Pancreas (tissue), 10 donors: ENCODE measurements around the gene HS3ST1. TPM values are rescaled to one million over a fixed set of nuclear protein-coding genes. Genes with fewer than 3 reads are reported as not detected.
A peak's percentile ranks its signal among the peaks of the same experiment; 100 is the strongest.

Experiments
- ATAC-seq, 4 donors: fragments of 200-7000 bp; cut with Tn5 transposase; one replicate each; pipeline versions ENCODE4 v1.8.0 to v1.9.1; 2020; ENCODE audit warnings: mild to moderate bottlenecking in 4 of 4, moderate library complexity in 4 of 4
- DNase-seq, 6 donors: peaks; one replicate each; pipeline ENCODE4 v3.0.0-alpha.2; 2020
- FAIRE-seq: peaks from 2 replicates; lab custom pipeline; 2012; peaks lifted over from hg19 to GRCh38; lab: Jason Lieb, UNC
- H3K27ac ChIP-seq, 4 donors: fragments of 200-600 bp; sonication (generic); 1 replicate in 3 of 4; 2 replicates in 1 of 4; pipeline versions ENCODE4 v1.5.0 to v1.8.0; 2020
- H3K27me3 ChIP-seq, 4 donors: fragments of 200-600 bp; one replicate each; pipeline ENCODE4 v1.8.0; 2021
- H3K36me3 ChIP-seq, 3 donors: fragments of 200-600 bp; sonication (generic) in 1 of 3; one replicate each; pipeline versions ENCODE4 v1.5.0 to v1.8.0; 2020 to 2021
- H3K4me1 ChIP-seq, 3 donors: fragments of 200-600 bp; one replicate each; pipeline ENCODE4 v1.8.0; 2021
- H3K4me3 ChIP-seq, 4 donors: fragments of 200-600 bp; sonication (generic) in 2 of 4; one replicate each; pipeline versions ENCODE4 v1.5.0 to v1.8.0; 2020 to 2021
- H3K9me3 ChIP-seq, 4 donors: fragments of 200-600 bp; one replicate each; pipeline ENCODE4 v1.8.0; 2021
- WGBS, 2 donors: extraction: QIAGEN DNeasy Blood & Tissue Kit; methylation state at CpG; one replicate each; pipeline ENCODE4 v1.1.7; 2013; 5-methylcytosine and 5-hydroxymethylcytosine counted together
- intact Hi-C, 3 donors: fragments of 100-400 bp; cut with DNase I; formaldehyde crosslinking; loops; one replicate each; pipeline versions ENCODE4 v1.11.1 to v1.14.2; 2022
- polyA plus RNA-seq, 2 donors: library from polyadenylated mRNA; stranded (reverse); fragments of 200-250 nt; gene quantifications; one replicate each; pipeline ENCODE4 v1.2.3, GENCODE V29; 2013
- total RNA-seq, 6 donors: library from RNA; stranded (reverse); fragmentation: NEBNext Ultra II Directional in 4 of 6; extraction: Animal tissue kit (Norgen Biotek cat#: 25700) in 4 of 6; gene quantifications; one replicate each; pipeline versions ENCODE4 v1.2.1 to v1.2.4, GENCODE V29; 2021 to 2023
- TF ChIP-seq, protein P1 (sequence below), 4 donors: fragments of 200-600 bp; sonication (generic) in 3 of 4; IDR thresholded peaks; one replicate each; pipeline versions ENCODE4 v1.5.0 to v1.8.0; 2021; ENCODE audit warnings: antibody characterized with exemption in 4 of 4
- donor health status: healthy with polysubstance abuse.
- donor health status: DM: no; HTN: no; CAD: no; lungs with moderate emphysema.
- donor health status: DM: no; HTN: no; CAD: no.
- donor health status: control.
- donor health status: control.
- donor health status: Bipolar disorder and iron deficiency.
- donor health status: DM: yes; HTN: yes; CAD: no.
- donor health status: DM: no; HTN: no; CAD: no.
- donor health status: DM: no; HTN: no; CAD: no.
- donor health status: DM: yes; HTN: yes; CAD: no.

Gene HS3ST1
- 1 to 10 TPM in 1 of 6 donors, under 1 TPM in 5; 0.16 to 2.1 (median 0.51) TPM for total RNA-seq
- polyA plus RNA-seq = under 1 TPM; 0.19 to 0.52 TPM

DNA sequence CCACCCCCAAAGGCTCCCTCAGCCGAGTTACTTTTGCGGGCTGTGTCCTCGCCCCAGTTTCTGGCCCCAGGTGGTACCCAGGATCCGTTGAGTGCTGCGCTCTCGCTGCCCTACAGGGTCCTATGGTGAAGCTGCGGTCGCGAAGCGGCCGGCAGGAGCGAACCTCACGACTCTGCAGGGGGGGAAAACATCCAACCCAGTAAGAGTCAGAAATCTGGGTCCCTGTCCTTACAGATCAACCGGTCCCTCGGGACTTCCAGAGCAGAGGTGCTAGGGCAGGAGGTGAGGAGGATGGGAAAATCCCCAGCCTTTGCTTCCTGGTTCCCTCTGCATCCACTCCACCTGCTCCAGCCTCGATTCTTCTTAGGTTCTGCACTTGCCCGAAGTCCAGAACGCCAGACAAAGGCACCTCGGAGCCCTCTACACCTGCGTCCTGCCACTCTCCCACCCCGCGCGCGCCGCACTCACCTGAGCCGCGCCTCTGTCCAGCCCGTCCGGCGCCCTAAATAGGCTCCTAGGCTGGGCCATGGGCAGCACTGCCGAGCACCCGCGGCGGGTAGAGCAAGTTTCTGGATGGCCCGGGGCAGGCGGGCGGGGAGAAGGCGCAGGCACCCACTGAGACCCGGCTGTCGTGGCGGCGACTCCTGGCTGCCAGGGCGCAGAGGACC lies at the start of gene HS3ST1:
TSS of gene HS3ST1 (minus strand) at position 664 of the 668 bp plus-strand sequence. CDS start 28,889 bp downstream, outside the sequence.
- H3K4me3 ChIP-seq = peak within 1 kb of the TSS; percentile 21 to 63 (median 50)
- H3K4me1 ChIP-seq = no peaks in the 10 kb centered on the region
- 1 to 2% methylated on average over 37 to 43 of the region's 43 CpGs for WGBS, 2 donors
- peak within 1 kb of the TSS in 3 of 4 donors; percentile 26 to 65 (median 55) for H3K27ac ChIP-seq
- TF ChIP-seq, protein P1, sequence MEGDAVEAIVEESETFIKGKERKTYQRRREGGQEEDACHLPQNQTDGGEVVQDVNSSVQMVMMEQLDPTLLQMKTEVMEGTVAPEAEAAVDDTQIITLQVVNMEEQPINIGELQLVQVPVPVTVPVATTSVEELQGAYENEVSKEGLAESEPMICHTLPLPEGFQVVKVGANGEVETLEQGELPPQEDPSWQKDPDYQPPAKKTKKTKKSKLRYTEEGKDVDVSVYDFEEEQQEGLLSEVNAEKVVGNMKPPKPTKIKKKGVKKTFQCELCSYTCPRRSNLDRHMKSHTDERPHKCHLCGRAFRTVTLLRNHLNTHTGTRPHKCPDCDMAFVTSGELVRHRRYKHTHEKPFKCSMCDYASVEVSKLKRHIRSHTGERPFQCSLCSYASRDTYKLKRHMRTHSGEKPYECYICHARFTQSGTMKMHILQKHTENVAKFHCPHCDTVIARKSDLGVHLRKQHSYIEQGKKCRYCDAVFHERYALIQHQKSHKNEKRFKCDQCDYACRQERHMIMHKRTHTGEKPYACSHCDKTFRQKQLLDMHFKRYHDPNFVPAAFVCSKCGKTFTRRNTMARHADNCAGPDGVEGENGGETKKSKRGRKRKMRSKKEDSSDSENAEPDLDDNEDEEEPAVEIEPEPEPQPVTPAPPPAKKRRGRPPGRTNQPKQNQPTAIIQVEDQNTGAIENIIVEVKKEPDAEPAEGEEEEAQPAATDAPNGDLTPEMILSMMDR (IDR thresholded peaks at IDR 0.05) = no peak
- H3K9me3 ChIP-seq = no peaks in the 10 kb centered on the region
- intact Hi-C loops = no loop called here
- peaks cover 0 to 5% (median 0%) of the 10 kb centered on the region in 4 donors for H3K27me3 ChIP-seq
- peak in 1 of 6 donors; percentile 21 for DNase-seq
- ATAC-seq = peak; percentile 30 to 53 (median 48)
- no peaks in the 10 kb centered on the region for H3K36me3 ChIP-seq
- no peak for FAIRE-seq

DNA sequence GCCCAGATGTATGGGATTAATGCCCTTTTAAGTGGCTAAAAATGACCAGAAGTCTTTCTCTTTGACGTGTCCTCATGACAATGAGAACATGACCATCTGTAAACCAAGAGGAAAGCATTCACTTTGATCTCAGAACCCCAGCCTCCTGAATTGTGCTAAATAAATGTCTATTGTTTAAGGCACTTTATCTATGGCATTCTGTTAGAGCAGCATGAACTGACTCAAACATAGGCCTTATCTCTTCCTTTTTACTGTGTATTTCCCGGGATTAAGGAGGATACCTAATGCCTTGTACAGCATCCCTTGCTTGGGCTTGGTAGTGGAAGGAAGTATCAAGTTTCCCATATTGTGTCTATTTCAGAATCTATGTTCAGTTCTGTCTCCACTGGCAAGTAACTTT lies 47.2 kb upstream of the HS3ST1 start:
- no peak for FAIRE-seq
- H3K4me1 ChIP-seq = no peaks in the 10 kb centered on the region
- no peak overlapping the region for H3K4me3 ChIP-seq
- DNase-seq = no peak
- TF ChIP-seq, protein P1 (IDR thresholded peaks at IDR 0.05) = no peak
- 39 to 52% methylated on average over 2 of the region's 2 CpGs for WGBS, 2 donors
- H3K9me3 ChIP-seq = no peaks in the 10 kb centered on the region
- H3K36me3 ChIP-seq = no peaks in the 10 kb centered on the region
- no peak for ATAC-seq
- no peak overlapping the region for H3K27ac ChIP-seq
- H3K27me3 ChIP-seq = no peaks in the 10 kb centered on the region
- intact Hi-C loops = no loop called here

DNA sequence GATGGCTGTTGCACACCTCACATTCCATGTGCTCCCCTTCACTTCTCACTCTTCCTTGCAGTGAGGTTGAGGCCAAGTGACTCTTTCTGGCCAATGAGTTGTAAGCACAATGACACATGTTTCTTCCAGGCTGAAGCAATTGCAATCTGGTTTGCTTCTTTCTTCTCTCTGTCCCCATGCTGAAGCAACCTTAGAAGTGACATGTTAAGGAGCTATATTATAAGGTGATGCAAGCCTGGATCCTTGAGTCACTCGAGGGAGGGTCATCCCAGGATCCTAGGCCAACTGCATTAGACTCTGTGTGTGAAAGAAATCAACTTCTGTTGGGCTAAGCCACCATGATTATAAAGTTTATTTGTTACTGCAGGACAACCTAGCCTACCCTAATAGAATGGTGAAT lies 45.5 kb upstream of the HS3ST1 start:
- Histone ChIP-seq H3K4me3 (no peak overlapping the region), H3K27ac (no peak overlapping the region), H3K9me3 (no peaks in the 10 kb centered on the region), H3K27me3 (no peaks in the 10 kb centered on the region), H3K36me3 (no peaks in the 10 kb centered on the region), H3K4me1 (no peaks in the 10 kb centered on the region)
- FAIRE-seq (no peak), ATAC-seq (no peak), DNase-seq (no peak)
- intact Hi-C loops = no loop called here
- 38 to 50% methylated on average over 1 of the region's 1 CpG for WGBS, 2 donors
- TF ChIP-seq, protein P1 (IDR thresholded peaks at IDR 0.05) = no peak

DNA sequence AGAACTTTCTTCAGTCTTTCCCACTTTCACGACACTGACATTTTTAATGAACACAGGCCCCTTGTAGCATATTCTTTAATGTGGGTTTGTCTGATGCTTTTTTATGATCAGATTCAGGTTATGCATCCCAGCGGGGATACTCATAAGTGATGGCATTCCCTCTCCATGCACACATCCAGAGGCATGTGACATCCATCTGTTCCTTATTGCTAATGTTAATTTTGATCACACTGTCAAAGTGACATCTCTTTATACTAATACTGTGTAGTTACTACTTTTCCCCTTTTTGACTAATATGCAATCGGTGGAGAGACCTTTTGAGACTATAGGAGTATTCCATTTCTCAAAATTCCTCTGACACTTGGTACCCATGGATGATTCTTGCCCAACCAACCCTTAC lies 43.8 kb upstream of the HS3ST1 start:
- no peaks in the 10 kb centered on the region for H3K27me3 ChIP-seq
- ATAC-seq (no peak), DNase-seq (no peak), FAIRE-seq (no peak)
- no peak overlapping the region for H3K27ac ChIP-seq
- H3K4me1 ChIP-seq = no peaks in the 10 kb centered on the region
- H3K4me3 ChIP-seq = no peak overlapping the region
- 65 to 83% methylated on average over 3 of the region's 3 CpGs for WGBS, 2 donors
- no peaks in the 10 kb centered on the region for H3K9me3 ChIP-seq
- intact Hi-C loops = no loop called here
- TF ChIP-seq, protein P1 (IDR thresholded peaks at IDR 0.05) = no peak
- no peaks in the 10 kb centered on the region for H3K36me3 ChIP-seq

DNA sequence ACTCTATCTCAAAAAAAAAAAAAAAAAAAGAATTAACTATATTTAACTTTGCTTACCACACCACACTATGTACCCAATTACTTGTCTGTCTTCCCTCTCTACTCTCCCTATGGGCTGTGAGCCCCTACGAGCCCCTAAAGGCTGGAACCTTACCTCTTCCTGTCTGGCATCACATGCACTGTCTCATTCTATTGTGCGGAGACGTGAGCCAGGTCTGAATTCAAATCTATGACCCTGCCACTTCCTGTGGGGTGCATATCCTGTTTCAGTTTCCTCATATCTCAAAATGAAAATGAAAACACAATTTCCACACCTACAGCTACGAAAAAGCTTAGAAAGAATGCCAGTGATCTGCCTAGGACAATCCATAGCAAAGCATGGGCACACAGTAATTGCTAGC lies 42.9 kb upstream of the HS3ST1 start:
- intact Hi-C loops = no loop called here
- Histone ChIP-seq H3K4me3 (no peak overlapping the region), H3K27me3 (no peaks in the 10 kb centered on the region), H3K4me1 (no peaks in the 10 kb centered on the region), H3K36me3 (no peaks in the 10 kb centered on the region), H3K27ac (peak overlapping the region in 1 of 4 donors; percentile 18), H3K9me3 (no peaks in the 10 kb centered on the region)
- TF ChIP-seq, protein P1 (IDR thresholded peaks at IDR 0.05) = no peak
- DNase-seq (no peak), FAIRE-seq (no peak), ATAC-seq (peak in 3 of 4 donors; percentile 38 to 81 (median 68))
- 45 to 53% methylated on average over 4 of the region's 4 CpGs for whole genome bisulfite sequencing, 2 donors
